Measurements from ENCODE around the gene SNAP25.

The SNAP25 gene

GRCh38 chr20:10307359-10307735 is 88.7 kb downstream of the SNAP25 start:
- no peak for DNase-seq

- DNase-seq = no peak
These were observed 90.0 kb downstream of the SNAP25 start for GRCh38 chr20:10308652-10309051.

- DNase-seq = no peak
These were observed 90.7 kb downstream of the SNAP25 start for GRCh38 chr20:10309326-10309725.

GRCh38 chr20:10312111-10312510 is 93.5 kb downstream of the SNAP25 start:
- no peak for DNase-seq

- DNase-seq = no peak
These were observed 94.6 kb downstream of the SNAP25 start for GRCh38 chr20:10313215-10313614.

- no peak for DNase-seq
These were observed 95.1 kb downstream of the SNAP25 start for GRCh38 chr20:10313701-10314100.

- DNase-seq = no peak
These were observed 95.6 kb downstream of the SNAP25 start for GRCh38 chr20:10314198-10314597.

- no peak for DNase-seq
These were observed 96.5 kb downstream of the SNAP25 start for GRCh38 chr20:10315138-10315537.

- peak in 1 of 2 experiments; percentile 3 for DNase-seq
These were observed 98.0 kb downstream of the SNAP25 start for GRCh38 chr20:10316582-10316981.

GRCh38 chr20:10318291-10319024 is 99.8 kb downstream of the SNAP25 start:
- DNase-seq = peak; percentile 37 to 51

GRCh38 chr20:10319855-10320254 is 101.2 kb downstream of the SNAP25 start:
- DNase-seq = no peak

- no peak for DNase-seq
These were observed 102.6 kb downstream of the SNAP25 start for GRCh38 chr20:10321138-10321717.

- DNase-seq = no peak
These were observed 103.7 kb downstream of the SNAP25 start for GRCh38 chr20:10322073-10323012.

GRCh38 chr20:10323729-10324128 is 105.1 kb downstream of the SNAP25 start:
- DNase-seq = no peak

- no peak for DNase-seq
These were observed 105.7 kb downstream of the SNAP25 start for GRCh38 chr20:10324198-10324847.

- no peak for DNase-seq
These were observed 110.2 kb downstream of the SNAP25 start for GRCh38 chr20:10328897-10329255.

GRCh38 chr20:10329387-10330005 is 110.9 kb downstream of the SNAP25 start:
- DNase-seq = no peak

- no peak for DNase-seq
These were observed 111.4 kb downstream of the SNAP25 start for GRCh38 chr20:10330071-10330470.

GRCh38 chr20:10332656-10333415 is 114.2 kb downstream of the SNAP25 start:
- no peak for DNase-seq

GRCh38 chr20:10336959-10337729 is 118.5 kb downstream of the SNAP25 start:
- DNase-seq = no peak

All from Kasumi-1 (cell line).